Measurements from ENCODE around the gene PPM1F.
"Not testable (repeated sequence)": the region's sequence is repeated elsewhere in the genome, so short reads cannot be mapped to it uniquely, and the experiment has no call there.

Gene PPM1F

GRCh38 chr22:21889251-21889990 lies 63.2 kb downstream of the PPM1F start:
- DNase-seq, result no peak

- DNase-seq, result no peak
Measured at GRCh38 chr22:21887841-21888240, 64.8 kb downstream of the PPM1F start.

GRCh38 chr22:21883930-21884329 lies 68.7 kb downstream of the PPM1F start:
- not testable (repeated sequence) for DNase-seq

- not testable (repeated sequence) for DNase-seq
Measured at GRCh38 chr22:21882754-21883333, 69.8 kb downstream of the PPM1F start.

GRCh38 chr22:21881841-21882753 lies 70.6 kb downstream of the PPM1F start:
- DNase-seq, result no peak

- peak; percentile 63 to 67 for DNase-seq
Measured at GRCh38 chr22:21876486-21877176, 76.0 kb downstream of the PPM1F start.

GRCh38 chr22:21874953-21875352 lies 77.7 kb downstream of the PPM1F start:
- DNase-seq, result not testable (repeated sequence)

GRCh38 chr22:21873619-21874018 lies 79.0 kb downstream of the PPM1F start:
- DNase-seq, result no peak

GRCh38 chr22:21872741-21873140 lies 79.9 kb downstream of the PPM1F start:
- DNase-seq, result not testable (repeated sequence)

All from inflammatory macrophage (primary cell).